HG02840 (cell line): ENCODE results near the gene RER1.

Experiments used
- ATAC-seq: cut with Tn5 transposase; IDR thresholded peaks from one replicate; pipeline ENCODE4 v1.9.1; 2021; ENCODE audit warnings: mild to moderate bottlenecking, moderate library complexity, moderate number of reproducible peaks; ENCODE audit not compliant: unreplicated experiment, low FRiP score

The RER1 gene

GRCh38 chr1:2391041-2391930, at the start of gene RER1, which contains the start of gene MORN1:
Gene RER1 (plus strand): TSS chr1:2391841. CDS start chr1:2395791, 3,950 bp downstream.
Gene MORN1 (minus strand): TSS chr1:2391554. CDS start chr1:2391533, 21 bp downstream.
- peak; percentile 85 for ATAC-seq

GRCh38 chr1:2342384-2343022, 49.1 kb upstream of the RER1 start:
- ATAC-seq: no peak

- ATAC-seq: no peak
These were observed 48.4 kb upstream of the RER1 start for GRCh38 chr1:2343023-2343935.

GRCh38 chr1:2344121-2344681, 47.4 kb upstream of the RER1 start:
- no peak for ATAC-seq

- ATAC-seq: no peak
These were observed 46.8 kb upstream of the RER1 start for GRCh38 chr1:2344744-2345296.

- no peak for ATAC-seq
These were observed 46.2 kb upstream of the RER1 start for GRCh38 chr1:2345297-2346075.

- no peak for ATAC-seq
These were observed 44.8 kb upstream of the RER1 start for GRCh38 chr1:2346691-2347408.

- no peak for ATAC-seq
These were observed 44.2 kb upstream of the RER1 start for GRCh38 chr1:2347409-2347785.

- no peak for ATAC-seq
These were observed 43.7 kb upstream of the RER1 start for GRCh38 chr1:2347896-2348295.

GRCh38 chr1:2348346-2349325, 43.0 kb upstream of the RER1 start:
- no peak for ATAC-seq

GRCh38 chr1:2349806-2350205, 41.8 kb upstream of the RER1 start:
- no peak for ATAC-seq

- no peak for ATAC-seq
These were observed 41.1 kb upstream of the RER1 start for GRCh38 chr1:2350501-2350900.

GRCh38 chr1:2350911-2351655, 40.6 kb upstream of the RER1 start:
- ATAC-seq: no peak

- ATAC-seq: no peak
These were observed 39.9 kb upstream of the RER1 start for GRCh38 chr1:2351723-2352122.

- no peak for ATAC-seq
These were observed 39.2 kb upstream of the RER1 start for GRCh38 chr1:2352341-2352896.

GRCh38 chr1:2352897-2353550, 38.6 kb upstream of the RER1 start:
- ATAC-seq: no peak
